Activated naive CD4-positive, alpha-beta T cell treated with anti-CD3 and anti-CD28 coated beads, Interleukin-2, amount 10 ng/mL, durations not matched to agents 7 days and 5 days (primary cell): Measurements from ENCODE around the gene PGAM2.
A peak's percentile ranks its signal among the peaks of the same experiment; 100 is the strongest.

ENCODE experiments used
- CTCF ChIA-PET: fragments of 350-600 bp; sonication (Branson Sonifier 250); formaldehyde crosslinking; loops from one replicate; lab custom pipeline; 2021; ENCODE audit warnings: antibody characterized with exemption; lab: Charles Lee
- DNase-seq: peaks from one replicate; pipeline ENCODE4 v3.0.0-alpha.2; 2020
- H3K27ac Mint-ChIP-seq: one replicate; pipeline ENCODE4 v1.8.0; 2021; ENCODE audit warnings: mild to moderate bottlenecking, moderate library complexity, mixed read lengths
- H3K27me3 Mint-ChIP-seq: one replicate; pipeline ENCODE4 v1.8.0; 2021; ENCODE audit warnings: mild to moderate bottlenecking, mixed read lengths
- H3K36me3 Mint-ChIP-seq: one replicate; pipeline ENCODE4 v1.8.0; 2021; ENCODE audit warnings: mixed read lengths
- H3K4me1 Mint-ChIP-seq: one replicate; pipeline ENCODE4 v1.8.0; 2021; ENCODE audit warnings: mixed read lengths
- H3K4me3 Mint-ChIP-seq: one replicate; pipeline ENCODE4 v1.8.0; 2021; ENCODE audit warnings: mild to moderate bottlenecking, moderate library complexity, mixed read lengths
- H3K9me3 Mint-ChIP-seq: one replicate; pipeline ENCODE4 v1.8.0; 2021; ENCODE audit warnings: mixed read lengths

Gene PGAM2

DNA sequence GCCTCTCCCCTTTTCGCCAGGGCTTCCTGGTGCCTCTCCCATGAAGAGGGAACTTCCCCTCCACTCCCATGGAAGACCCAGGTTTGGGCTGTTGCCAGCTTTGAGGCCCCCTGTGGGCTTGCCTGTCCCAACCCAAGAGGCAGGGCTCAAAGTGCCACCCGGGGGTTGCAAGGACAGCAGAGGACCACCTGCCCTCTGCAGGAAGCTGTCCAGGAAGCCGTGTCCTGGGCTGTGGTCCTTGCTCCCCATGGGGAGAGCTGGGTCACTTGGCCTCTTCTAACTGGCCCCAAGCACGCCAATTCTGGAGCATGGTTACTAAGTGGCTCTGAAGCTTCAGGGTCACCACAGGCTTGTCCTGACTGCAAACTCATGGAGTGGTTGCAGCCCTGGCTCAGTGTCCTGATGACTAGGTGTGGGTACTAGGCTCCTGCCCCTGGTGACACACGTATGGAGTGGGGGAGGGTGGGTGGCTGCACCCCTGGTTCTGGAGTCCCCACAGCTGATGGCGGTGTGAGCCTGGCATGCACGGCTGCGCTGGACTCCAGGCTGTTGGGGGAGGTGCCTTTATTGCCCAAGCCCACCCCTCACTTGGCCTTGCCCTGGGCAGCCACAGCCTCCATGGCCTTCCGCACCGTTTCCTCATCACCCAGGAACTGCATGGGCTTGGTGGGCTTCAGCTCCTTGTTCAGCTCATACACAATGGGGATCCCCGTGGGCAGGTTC lies 3.0 kb downstream of the PGAM2 start:
- Mint-ChIP-seq H3K27me3 (peaks cover 28% of the 10 kb centered on the region), H3K9me3 (no peaks in the 10 kb centered on the region), H3K36me3 (peaks cover 42% of the 10 kb centered on the region), H3K27ac (no peak overlapping the region), H3K4me1 (peaks cover 3% of the 10 kb centered on the region), H3K4me3 (no peak overlapping the region)
- CTCF ChIA-PET = no interaction called here
- no peak for DNase-seq

- no peak for DNase-seq
- Mint-ChIP-seq H3K27me3 (peaks cover 21% of the 10 kb centered on the region), H3K36me3 (peaks cover 46% of the 10 kb centered on the region), H3K9me3 (no peaks in the 10 kb centered on the region), H3K4me3 (no peak overlapping the region), H3K27ac (no peak overlapping the region), H3K4me1 (peaks cover 3% of the 10 kb centered on the region)
- CTCF ChIA-PET = no interaction called here
Observed at GRCh38 chr7:44061645-44062179, 3.7 kb downstream of the PGAM2 start.

GRCh38 chr7:44060948-44061644 lies 4.3 kb downstream of the PGAM2 start:
- H3K27me3 Mint-ChIP-seq = peaks cover 17% of the 10 kb centered on the region
- DNase-seq = no peak
- H3K9me3 Mint-ChIP-seq = no peaks in the 10 kb centered on the region
- H3K4me1 Mint-ChIP-seq = peaks cover 4% of the 10 kb centered on the region
- no peak overlapping the region for H3K4me3 Mint-ChIP-seq
- no peak overlapping the region for H3K27ac Mint-ChIP-seq
- H3K36me3 Mint-ChIP-seq = peaks cover 51% of the 10 kb centered on the region
- CTCF ChIA-PET = no interaction called here

GRCh38 chr7:44060091-44060947 lies 5.0 kb downstream of the PGAM2 start:
- CTCF ChIA-PET = no interaction called here
- H3K4me3 Mint-ChIP-seq = no peak overlapping the region
- H3K36me3 Mint-ChIP-seq = peaks cover 59% of the 10 kb centered on the region
- no peak overlapping the region for H3K27ac Mint-ChIP-seq
- H3K4me1 Mint-ChIP-seq = peaks cover 10% of the 10 kb centered on the region
- DNase-seq = no peak
- no peaks in the 10 kb centered on the region for H3K9me3 Mint-ChIP-seq
- peaks cover 9% of the 10 kb centered on the region for H3K27me3 Mint-ChIP-seq

DNA sequence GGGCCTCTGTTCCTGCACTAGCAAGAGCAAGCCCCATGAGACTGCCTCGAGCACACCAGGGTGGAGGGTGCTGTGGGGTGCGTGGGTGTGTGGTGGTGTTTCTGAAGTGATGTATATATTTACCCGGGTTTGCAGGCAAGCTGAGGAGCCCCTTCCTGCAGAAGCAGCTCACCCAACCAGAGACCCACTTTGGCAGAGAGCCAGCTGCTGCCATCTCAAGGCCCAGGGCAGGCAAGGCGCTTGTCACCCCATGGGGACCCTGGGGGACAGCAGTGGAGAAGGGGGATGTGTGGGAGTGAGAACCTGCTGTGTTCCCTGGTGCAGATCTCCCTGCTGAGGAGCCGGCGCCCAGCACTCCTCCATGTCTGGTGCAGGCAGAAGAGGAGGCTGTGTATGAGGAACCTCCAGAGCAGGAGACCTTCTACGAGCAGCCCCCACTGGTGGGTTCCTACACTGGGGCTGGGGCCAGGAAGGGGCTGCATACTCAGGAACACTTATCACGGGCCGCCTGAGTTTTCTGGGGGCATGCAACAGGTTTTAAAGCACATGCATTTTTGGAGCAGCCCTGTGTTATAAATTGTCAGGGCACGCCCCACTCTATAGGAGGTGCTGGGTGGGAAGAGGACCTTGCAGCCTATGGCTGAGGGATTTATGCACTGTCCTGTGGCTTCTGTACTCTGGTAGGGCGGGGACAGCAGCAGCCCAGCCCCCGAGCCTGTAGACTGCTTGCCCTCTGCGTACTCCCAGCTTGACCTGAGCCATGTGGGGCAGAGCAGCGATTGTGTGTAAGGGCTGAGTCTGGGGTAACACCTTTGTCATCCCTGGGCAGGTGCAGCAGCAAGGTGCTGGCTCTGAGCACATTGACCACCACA lies 5.9 kb downstream of the PGAM2 start:
- H3K27me3 Mint-ChIP-seq = peaks cover 3% of the 10 kb centered on the region
- H3K27ac Mint-ChIP-seq = no peak overlapping the region
- H3K4me1 Mint-ChIP-seq = peaks cover 7% of the 10 kb centered on the region
- H3K9me3 Mint-ChIP-seq = no peaks in the 10 kb centered on the region
- CTCF ChIA-PET = no interaction called here
- no peak overlapping the region for H3K4me3 Mint-ChIP-seq
- H3K36me3 Mint-ChIP-seq = peaks cover 64% of the 10 kb centered on the region
- DNase-seq = no peak

DNA sequence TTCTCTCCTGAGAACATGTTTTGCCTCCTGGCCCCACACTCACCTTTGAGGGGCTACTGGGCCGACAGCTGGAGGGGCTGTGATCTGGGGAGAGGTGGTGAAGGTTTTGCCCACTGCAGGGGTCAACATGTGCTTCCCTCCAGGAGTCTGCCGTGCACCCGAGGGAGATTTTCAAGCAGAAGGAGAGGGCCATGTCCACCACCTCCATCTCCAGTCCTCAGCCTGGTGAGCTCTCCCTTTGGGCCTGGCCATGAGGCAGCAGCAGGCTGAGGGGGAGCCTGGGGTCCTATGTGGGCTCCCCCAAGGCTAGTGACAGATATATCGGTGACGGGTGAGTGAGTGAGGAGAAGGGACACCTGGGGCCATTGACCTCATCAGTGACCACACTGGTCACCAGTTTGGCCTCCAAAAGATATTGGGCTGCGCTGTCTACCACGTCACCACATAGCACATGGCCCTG lies 6.6 kb downstream of the PGAM2 start:
- no peak for DNase-seq
- Mint-ChIP-seq H3K9me3 (no peaks in the 10 kb centered on the region), H3K36me3 (peaks cover 66% of the 10 kb centered on the region), H3K4me1 (peaks cover 7% of the 10 kb centered on the region), H3K27ac (no peak overlapping the region), H3K27me3 (no peaks in the 10 kb centered on the region), H3K4me3 (no peak overlapping the region)
- CTCF ChIA-PET = no interaction called here

- H3K4me3 Mint-ChIP-seq = no peak overlapping the region
- no peaks in the 10 kb centered on the region for H3K9me3 Mint-ChIP-seq
- H3K27ac Mint-ChIP-seq = no peak overlapping the region
- H3K27me3 Mint-ChIP-seq = no peaks in the 10 kb centered on the region
- CTCF ChIA-PET = no interaction called here
- DNase-seq = no peak
- peaks cover 66% of the 10 kb centered on the region for H3K36me3 Mint-ChIP-seq
- peaks cover 7% of the 10 kb centered on the region for H3K4me1 Mint-ChIP-seq
Observed at GRCh38 chr7:44057849-44058758, 7.3 kb downstream of the PGAM2 start.

GRCh38 chr7:44057181-44057848 lies 8.1 kb downstream of the PGAM2 start:
- H3K4me3 Mint-ChIP-seq = no peak overlapping the region
- H3K36me3 Mint-ChIP-seq = peaks cover 70% of the 10 kb centered on the region
- peaks cover 11% of the 10 kb centered on the region for H3K4me1 Mint-ChIP-seq
- no peak for DNase-seq
- no peaks in the 10 kb centered on the region for H3K27me3 Mint-ChIP-seq
- no peak overlapping the region for H3K27ac Mint-ChIP-seq
- CTCF ChIA-PET = no interaction called here
- no peaks in the 10 kb centered on the region for H3K9me3 Mint-ChIP-seq

GRCh38 chr7:44056681-44057080 lies 8.7 kb downstream of the PGAM2 start:
- H3K27ac Mint-ChIP-seq = no peak overlapping the region
- peaks cover 17% of the 10 kb centered on the region for H3K4me1 Mint-ChIP-seq
- H3K36me3 Mint-ChIP-seq = peaks cover 73% of the 10 kb centered on the region
- no peak for DNase-seq
- H3K4me3 Mint-ChIP-seq = no peak overlapping the region
- CTCF ChIA-PET = no interaction called here
- no peaks in the 10 kb centered on the region for H3K9me3 Mint-ChIP-seq
- H3K27me3 Mint-ChIP-seq = no peaks in the 10 kb centered on the region

DNA sequence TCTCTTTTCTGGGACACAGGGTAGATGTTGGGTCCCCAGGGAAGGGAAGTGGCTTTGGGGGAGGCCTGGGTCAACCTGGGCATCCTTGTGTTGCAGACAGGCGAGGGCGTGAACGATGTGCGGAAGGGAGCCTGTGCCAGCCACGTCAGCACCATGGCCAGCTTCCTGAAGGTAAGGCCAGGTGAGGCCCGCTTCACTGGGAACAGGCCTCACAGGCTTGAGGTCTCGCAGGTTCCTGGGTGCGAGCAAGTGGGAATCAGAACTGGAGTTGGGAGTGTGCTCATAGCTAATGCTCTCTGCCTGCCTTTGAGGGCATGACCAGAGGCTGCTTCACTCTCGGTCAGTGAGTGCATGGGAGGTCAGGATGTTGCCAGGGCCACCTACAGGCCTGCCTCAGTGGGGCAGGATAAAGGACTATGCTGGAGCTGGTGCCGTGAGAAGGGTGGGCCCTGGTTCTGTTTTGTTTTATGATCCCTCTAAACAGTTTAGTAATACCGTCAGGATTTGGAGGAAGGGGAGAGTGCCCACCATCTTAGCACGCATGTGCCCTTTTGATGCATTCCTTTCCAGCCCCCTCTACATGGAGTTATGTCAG lies 12.5 kb downstream of the PGAM2 start:
- CTCF ChIA-PET = interaction anchor here (0.7 kb wide), 1 partner anchor 33 kb away, joined by 3 read pairs; no protein-coding TSS in a partner anchor
- DNase-seq = no peak
- Mint-ChIP-seq H3K36me3 (peaks cover 66% of the 10 kb centered on the region), H3K27ac (peak overlapping the region; percentile 64), H3K4me3 (no peak overlapping the region), H3K4me1 (peaks cover 52% of the 10 kb centered on the region), H3K27me3 (no peaks in the 10 kb centered on the region), H3K9me3 (no peaks in the 10 kb centered on the region)

GRCh38 chr7:44051611-44052220 lies 13.7 kb downstream of the PGAM2 start:
- H3K9me3 Mint-ChIP-seq = no peaks in the 10 kb centered on the region
- H3K4me3 Mint-ChIP-seq = no peak overlapping the region
- no peaks in the 10 kb centered on the region for H3K27me3 Mint-ChIP-seq
- peaks cover 62% of the 10 kb centered on the region for H3K4me1 Mint-ChIP-seq
- H3K27ac Mint-ChIP-seq = peak overlapping the region; percentile 85
- no peak for DNase-seq
- H3K36me3 Mint-ChIP-seq = peaks cover 67% of the 10 kb centered on the region
- CTCF ChIA-PET = no interaction called here
